Stimulated activated naive CD8-positive, alpha-beta T cell treated with anti-CD3 and anti-CD28 coated beads, Interleukin-15, Interleukin-2, amounts not matched to agents 100 U/mL and 50 U/mL, for 24 hours (primary cell): ENCODE results near the gene TTYH2.
"Not testable (repeated sequence)": the region's sequence is repeated elsewhere in the genome, so short reads cannot be mapped to it uniquely, and the experiment has no call there.

Experiments
- ATAC-seq: fragments of 150-1000 bp; cut with Tn5 transposase; one replicate; pipeline ENCODE4 v1.10.0; 2021
- DNase-seq: peaks from one replicate; pipeline ENCODE4 v3.0.0; 2021

Gene TTYH2

DNA sequence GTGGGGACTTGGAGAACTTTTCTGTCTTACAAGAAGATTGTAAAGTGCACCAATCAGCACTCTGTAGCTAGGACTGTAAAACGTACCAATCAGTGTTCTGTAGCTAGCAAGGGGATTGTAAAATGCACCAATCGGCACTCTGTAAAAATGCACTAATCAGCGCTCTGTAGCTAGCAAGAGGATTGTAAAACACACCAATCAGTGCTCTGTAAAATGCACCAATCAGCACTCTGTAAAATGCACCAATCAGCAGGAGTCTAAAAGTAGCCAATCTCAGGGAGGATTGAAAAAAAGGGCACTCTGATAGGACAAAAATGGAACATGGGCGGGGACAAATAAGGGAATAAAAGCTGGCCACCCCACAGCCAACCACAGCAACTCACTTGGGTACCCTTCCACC, 53.7 kb downstream of the TTYH2 start:
- not testable (repeated sequence) for ATAC-seq, DNase-seq

GRCh38 chr17:74267579-74267978, 54.2 kb downstream of the TTYH2 start:
- DNase-seq: no peak
- ATAC-seq: no peak

GRCh38 chr17:74267987-74268499, 54.7 kb downstream of the TTYH2 start:
- no peak for ATAC-seq

DNA sequence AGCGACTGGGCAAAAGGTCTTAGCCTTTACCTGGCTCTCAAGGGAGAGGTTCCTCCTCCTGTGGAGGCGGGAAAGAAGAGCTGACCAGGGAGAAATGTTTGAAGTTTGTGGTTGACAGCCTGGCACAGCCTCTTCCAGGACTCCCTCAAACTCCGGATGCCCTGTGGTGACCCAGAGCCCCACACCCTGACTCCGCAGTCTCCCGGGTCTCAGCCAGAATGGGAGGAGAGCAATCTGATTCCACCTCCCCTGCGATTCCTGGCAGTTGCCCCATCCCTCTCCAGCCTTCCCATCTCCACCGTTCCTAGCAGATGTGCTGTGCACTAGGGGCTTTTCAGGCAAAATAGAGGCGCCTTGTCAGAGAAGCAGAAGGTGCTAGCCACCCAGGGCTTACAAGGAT, 55.2 kb downstream of the TTYH2 start:
- no peak for DNase-seq
- no peak for ATAC-seq

More at GRCh38 chr17:74267987-74268499, 54.7 kb downstream of the TTYH2 start:
- no peak for DNase-seq

DNA sequence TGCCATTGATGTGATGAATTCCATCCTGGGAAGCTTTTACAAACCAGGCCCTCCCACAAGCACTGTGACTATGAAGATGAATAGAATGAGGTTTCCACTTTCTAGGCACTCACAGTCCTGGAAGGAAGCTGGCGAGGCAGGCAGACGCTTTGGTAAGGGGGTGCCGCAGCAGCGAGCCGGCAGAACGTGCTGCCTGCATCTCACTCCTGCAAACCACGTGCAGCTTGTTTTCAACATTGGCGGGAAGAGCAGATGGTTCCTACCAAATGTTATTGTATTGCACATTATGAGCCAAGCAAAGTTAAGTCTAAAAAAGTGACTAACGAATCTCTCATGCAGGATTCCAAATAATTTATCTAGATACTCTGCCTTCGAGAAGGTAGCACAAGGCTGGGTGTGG, 57.0 kb downstream of the TTYH2 start:
- ATAC-seq (no peak), DNase-seq (no peak)

DNA sequence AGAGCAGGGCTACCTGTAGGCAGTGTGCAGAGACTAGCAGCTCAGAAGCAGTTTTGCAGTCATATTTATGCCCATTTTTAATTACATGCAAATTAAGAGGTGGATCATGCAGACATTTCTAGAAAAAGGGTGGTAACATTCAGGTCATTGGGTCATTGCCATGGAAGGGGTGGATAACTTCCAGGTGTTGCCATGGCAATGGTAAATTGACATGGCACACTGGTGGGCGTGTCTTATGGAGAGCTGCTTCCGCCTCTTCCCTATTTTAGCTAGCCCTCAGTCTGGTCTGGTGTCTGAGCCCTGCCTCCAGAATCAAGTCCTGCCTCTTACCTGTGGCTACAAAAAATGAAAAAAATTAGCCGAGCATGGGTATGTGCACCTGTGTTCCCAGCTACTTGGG, 57.9 kb downstream of the TTYH2 start:
- DNase-seq (no peak), ATAC-seq (no peak)

GRCh38 chr17:74271901-74272561, 58.7 kb downstream of the TTYH2 start:
- no peak for ATAC-seq
- DNase-seq: no peak

DNA sequence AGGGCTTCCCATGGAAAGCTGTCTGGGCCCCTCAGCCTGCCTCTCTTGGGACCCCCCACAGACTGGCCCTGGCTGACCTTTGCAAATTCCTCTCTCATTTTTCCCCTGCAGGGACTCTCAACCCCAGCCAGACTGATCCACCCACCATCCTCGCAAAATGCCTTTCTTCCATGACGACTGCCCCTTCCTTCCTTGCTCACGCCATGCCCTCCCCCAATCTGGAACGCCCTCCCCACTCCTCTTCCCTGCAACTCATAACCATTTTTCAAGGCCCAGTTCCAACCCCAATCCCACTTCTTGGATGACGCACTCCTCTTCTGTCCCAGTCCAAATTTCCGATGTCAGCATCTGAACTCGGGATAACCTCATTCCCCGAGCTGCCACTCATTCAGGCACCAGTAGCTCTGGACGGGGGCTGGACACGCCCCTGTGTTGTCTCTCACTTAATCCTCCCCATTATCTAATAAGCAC, 59.4 kb downstream of the TTYH2 start:
- DNase-seq (no peak), ATAC-seq (no peak)

DNA sequence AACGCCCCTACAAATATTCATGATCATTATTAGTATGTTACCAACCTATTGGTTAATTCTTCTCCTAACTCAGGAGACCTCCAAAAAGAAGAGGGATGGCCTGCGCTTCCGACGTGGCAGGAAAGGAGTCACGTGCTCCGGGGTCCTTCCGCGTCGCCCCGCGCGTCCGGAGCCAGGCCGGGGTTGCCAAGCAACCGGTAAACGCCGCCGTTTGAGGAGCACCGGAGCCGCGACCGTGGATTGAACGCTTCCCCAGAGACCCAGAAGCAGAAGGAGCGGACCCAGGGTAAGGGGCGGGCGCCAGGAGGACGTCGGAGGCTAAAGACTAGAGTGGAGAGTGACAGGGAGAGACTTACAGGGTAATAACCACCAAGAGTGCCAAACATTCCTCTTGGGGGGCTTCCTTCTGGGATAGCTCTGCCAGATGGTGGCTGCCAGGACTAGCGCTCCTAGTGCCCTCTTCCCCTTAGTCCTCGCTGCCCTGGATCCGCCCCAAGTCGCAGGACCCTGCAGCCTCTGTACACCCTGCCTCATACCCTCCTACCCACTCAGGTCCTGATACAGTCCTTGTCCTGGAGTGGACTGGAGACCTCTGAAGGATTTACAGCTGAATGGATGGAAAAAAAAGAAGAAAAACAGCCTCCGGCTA, 60.8 kb downstream of the TTYH2 start, which contains the start of gene DNAI2:
TSS of gene DNAI2 (plus strand) at position 175 of the 649 bp plus-strand sequence. CDS start 7,584 bp downstream, outside the sequence.
- DNase-seq (peak; percentile 45), ATAC-seq (peak; percentile 28)

- DNase-seq: no peak
- ATAC-seq: no peak
These were observed 61.5 kb downstream of the TTYH2 start for GRCh38 chr17:74274709-74275340.

- ATAC-seq (no peak), DNase-seq (no peak)
These were observed 62.7 kb downstream of the TTYH2 start for GRCh38 chr17:74276051-74276476.

DNA sequence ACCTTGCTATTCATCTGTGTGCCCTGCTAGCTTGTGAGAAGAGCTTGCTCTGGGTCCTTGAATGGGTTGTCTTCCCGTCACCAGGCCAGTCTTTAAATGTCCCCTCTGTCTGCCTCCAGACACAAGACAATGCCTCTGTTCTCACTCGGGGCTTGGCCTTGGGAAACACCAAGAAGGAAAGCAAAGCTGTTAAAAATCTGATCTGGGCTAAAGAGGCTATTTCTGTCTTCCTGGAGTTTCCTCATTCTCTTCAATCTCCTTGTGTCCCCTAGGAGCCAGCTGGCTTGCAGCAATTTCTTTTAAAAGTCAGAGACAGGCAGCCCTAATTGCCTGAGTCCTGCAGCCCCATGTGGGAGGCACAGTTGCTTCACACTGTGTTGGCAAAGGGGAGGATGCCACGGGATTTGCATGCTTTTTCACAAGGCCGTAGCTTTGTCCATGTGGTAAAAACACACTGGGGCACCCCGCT, 63.2 kb downstream of the TTYH2 start:
- DNase-seq (no peak), ATAC-seq (no peak)

- DNase-seq (no peak), ATAC-seq (no peak)
These were observed 64.6 kb downstream of the TTYH2 start for GRCh38 chr17:74277935-74278334.

GRCh38 chr17:74279617-74280016, 66.2 kb downstream of the TTYH2 start:
- not testable (repeated sequence) for ATAC-seq, DNase-seq

DNA sequence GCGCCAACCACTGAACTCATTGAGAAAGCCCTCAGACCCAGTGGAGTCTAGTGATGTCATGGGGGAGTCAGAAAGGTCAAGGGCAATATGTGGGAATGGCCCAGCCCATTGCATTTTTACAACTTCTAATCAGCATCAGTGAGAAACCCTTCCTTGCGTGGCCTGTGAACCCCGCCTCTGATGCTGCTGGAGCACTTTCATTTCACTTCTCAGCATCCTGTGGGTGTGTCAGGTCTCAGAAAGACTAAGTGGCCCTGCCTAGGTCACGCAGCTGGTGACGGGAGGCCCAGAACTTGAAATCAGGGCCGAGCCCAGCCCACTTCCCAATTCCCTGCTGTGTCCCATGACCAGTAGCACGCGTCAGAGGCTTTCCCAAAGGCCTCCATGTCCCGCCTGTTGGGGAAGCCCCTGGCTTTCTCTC, 66.7 kb downstream of the TTYH2 start:
- DNase-seq (peak; percentile 67), ATAC-seq (peak; percentile 78)

DNA sequence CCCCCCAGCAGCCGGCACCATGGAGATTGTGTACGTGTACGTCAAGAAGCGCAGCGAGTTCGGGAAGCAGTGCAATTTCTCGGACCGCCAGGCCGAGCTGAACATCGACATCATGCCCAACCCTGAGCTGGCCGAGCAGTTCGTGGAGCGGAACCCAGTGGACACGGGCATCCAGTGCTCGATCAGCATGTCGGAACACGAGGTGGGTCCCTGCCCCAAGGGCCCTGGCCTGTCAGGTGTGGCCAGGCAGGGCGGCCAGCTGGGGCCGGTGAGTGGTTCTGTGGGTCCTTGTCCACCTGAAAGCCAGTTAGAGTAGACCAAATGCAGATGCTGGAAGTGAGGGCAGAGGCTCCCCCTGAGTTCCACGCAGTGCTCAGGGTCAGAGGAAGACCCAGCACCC, 68.4 kb downstream of the TTYH2 start:
- ATAC-seq (no peak), DNase-seq (no peak)

DNA sequence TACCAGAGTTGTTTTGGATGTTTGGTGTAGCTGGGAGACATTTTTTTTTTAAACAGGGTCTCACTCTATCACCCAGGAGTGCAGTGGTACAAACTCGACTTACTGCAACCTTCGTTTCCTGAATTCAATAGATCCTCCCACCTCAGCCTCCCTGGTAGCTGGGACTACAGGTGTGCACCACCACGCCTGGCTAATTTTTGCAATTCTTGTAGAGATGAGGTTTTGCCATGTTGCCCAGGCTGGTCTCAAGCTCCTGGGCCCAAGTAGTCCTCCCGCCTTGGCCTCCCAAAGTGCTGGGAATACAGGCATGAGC, 68.9 kb downstream of the TTYH2 start:
- ATAC-seq, DNase-seq: not testable (repeated sequence)

- peak; percentile 70 for DNase-seq
- ATAC-seq: peak; percentile 73
These were observed 69.4 kb downstream of the TTYH2 start for GRCh38 chr17:74282587-74283370.

GRCh38 chr17:74283371-74283673, 70.0 kb downstream of the TTYH2 start:
- DNase-seq (peak; percentile 39), ATAC-seq (no peak)

DNA sequence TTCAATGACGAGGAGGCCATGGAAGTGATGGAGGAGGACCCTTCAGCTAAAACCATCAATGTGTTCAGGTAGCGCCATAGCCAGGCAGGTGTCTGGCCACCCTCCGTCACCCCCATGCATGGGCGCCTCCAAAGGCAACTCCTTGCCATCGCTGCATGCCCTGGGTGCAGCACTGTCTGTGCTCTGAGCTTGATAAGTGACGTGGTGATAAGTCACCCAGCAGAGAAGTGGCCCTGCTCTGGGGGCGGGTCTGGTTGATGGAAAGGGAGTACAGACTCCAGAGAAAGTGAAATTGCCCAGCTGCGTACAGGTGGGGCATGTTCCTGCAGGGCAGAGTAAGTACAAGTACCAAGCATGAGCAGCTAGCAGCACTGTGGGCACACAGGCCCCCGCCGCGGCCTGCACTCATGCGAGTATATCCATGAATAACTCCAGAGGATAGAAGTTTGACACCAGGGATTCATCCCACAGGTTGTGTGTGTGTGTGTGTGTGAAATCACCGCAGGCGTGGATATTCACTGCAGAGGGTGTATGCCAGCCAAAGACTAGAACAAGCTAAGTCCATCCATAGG, 73.7 kb downstream of the TTYH2 start:
- ATAC-seq: no peak
- DNase-seq: no peak

- ATAC-seq (peak; percentile 95), DNase-seq (peak; percentile 46)
These were observed 75.4 kb downstream of the TTYH2 start for GRCh38 chr17:74288785-74289184.

DNA sequence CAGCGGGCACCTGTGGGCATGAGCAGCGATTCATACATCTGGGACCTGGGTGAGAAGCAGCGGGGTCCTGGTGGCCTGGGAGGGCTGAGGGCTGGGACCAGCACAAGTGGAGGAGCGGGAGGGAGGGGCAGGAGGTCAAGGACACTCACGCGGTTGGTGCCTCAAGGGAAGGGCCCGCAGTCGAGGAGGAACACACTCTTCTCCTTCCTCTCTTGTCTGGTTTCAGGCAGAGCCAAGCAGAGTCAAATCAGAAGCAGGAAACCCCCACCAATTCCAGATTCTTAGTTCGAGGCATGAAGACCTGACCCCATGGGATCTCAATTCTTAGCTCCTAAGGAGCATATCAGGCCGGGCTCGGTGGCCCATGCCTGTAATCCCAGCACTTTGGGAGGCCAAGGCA, 76.3 kb downstream of the TTYH2 start:
- DNase-seq (no peak), ATAC-seq (no peak)
